ENCODE measurements around the gene CGRRF1.

DNA sequence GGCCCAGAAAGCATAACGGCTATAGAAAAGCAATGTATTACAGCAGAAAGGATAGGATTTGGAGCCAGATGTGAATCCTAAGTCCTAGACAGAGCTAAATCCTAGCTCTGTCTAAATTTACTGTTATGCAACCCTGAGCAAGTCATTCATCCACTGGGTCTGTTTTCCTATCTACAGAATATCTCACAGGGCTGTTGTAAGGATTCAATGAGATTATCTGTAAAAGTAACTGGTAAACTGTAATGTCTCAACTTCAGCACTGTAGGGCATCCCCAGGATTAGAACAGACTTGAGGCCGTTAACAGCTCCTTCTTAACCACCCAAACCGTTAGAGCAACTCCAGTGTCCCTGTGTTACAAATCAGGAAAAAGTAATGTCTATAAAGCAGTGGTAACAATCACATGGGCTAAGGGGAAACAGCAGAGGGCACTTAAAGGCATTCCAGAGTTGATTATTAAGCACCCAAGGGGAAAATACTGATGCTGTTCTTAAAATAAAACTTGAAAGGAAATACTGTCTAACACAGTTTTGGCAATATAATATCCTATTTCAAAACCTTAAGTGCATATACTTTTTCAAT lies 31.0 kb upstream of the CGRRF1 start:
- TF ChIP-seq ZNF274 (IDR thresholded peaks at IDR 0.05; ENCODE audit: low read depth, low read length) (no peak), SUZ12 (IDR thresholded peaks at IDR 0.05; ENCODE audit: extremely low read depth, insufficient read depth, insufficient read length) (no peak), YY1 (IDR thresholded peaks at IDR 0.05; ENCODE audit: insufficient read depth, insufficient read length) (no peak)

All from NT2/D1 (cell line).